Osteocyte (in vitro differentiated cells): ENCODE results near the gene ZNF408. TPM values are rescaled to one million over a fixed set of nuclear protein-coding genes. Genes with fewer than 3 reads are reported as not detected.
A peak's percentile ranks its signal among the peaks of the same experiment; 100 is the strongest.

Experiments used
- DNase-seq: peaks from one replicate; pipeline ENCODE4 v3.0.0; 2021; ENCODE audit warnings: mixed read lengths; ENCODE audit not compliant: unreplicated experiment; ENCODE audit errors: extremely low spot score
- H3K27ac Mint-ChIP-seq: one replicate; pipeline ENCODE4 v1.8.0; 2021; ENCODE audit warnings: mild to moderate bottlenecking, mixed read lengths; ENCODE audit not compliant: unreplicated experiment
- H3K27me3 Mint-ChIP-seq: one replicate; pipeline ENCODE4 v1.8.0; 2021; ENCODE audit warnings: mixed read lengths; ENCODE audit not compliant: unreplicated experiment
- H3K36me3 Mint-ChIP-seq: one replicate; pipeline ENCODE4 v1.8.0; 2021; ENCODE audit warnings: mixed read lengths; ENCODE audit not compliant: unreplicated experiment
- H3K4me1 Mint-ChIP-seq: one replicate; pipeline ENCODE4 v1.8.0; 2021; ENCODE audit warnings: mixed read lengths; ENCODE audit not compliant: unreplicated experiment
- H3K4me3 Mint-ChIP-seq: one replicate; pipeline ENCODE4 v1.8.0; 2021; ENCODE audit warnings: mild to moderate bottlenecking, moderate library complexity, mixed read lengths; ENCODE audit not compliant: unreplicated experiment
- H3K9me3 Mint-ChIP-seq: one replicate; pipeline ENCODE4 v1.8.0; 2021; ENCODE audit warnings: mixed read lengths; ENCODE audit not compliant: unreplicated experiment
- total RNA-seq: library from RNA; stranded (reverse); gene quantifications from 2 replicates; pipeline ENCODE4 v1.2.1, GENCODE V29; 2021
- TF ChIP-seq, protein P1 (sequence below): fragments of 200-600 bp; sonication (generic); IDR thresholded peaks from 2 replicates; pipeline ENCODE4 v1.5.0; 2021; ENCODE audit warnings: antibody characterized with exemption, mild to moderate bottlenecking, moderate library complexity

Gene ZNF408
- total RNA-seq, 1 donor from 2014 or later, result 11.2 TPM

GRCh38 chr11:46741600-46742484 lies 41.0 kb downstream of the ZNF408 start:
- H3K27ac Mint-ChIP-seq, result peak overlapping the region; percentile 65
- H3K4me3 Mint-ChIP-seq, result no peak overlapping the region
- TF ChIP-seq, protein P1, sequence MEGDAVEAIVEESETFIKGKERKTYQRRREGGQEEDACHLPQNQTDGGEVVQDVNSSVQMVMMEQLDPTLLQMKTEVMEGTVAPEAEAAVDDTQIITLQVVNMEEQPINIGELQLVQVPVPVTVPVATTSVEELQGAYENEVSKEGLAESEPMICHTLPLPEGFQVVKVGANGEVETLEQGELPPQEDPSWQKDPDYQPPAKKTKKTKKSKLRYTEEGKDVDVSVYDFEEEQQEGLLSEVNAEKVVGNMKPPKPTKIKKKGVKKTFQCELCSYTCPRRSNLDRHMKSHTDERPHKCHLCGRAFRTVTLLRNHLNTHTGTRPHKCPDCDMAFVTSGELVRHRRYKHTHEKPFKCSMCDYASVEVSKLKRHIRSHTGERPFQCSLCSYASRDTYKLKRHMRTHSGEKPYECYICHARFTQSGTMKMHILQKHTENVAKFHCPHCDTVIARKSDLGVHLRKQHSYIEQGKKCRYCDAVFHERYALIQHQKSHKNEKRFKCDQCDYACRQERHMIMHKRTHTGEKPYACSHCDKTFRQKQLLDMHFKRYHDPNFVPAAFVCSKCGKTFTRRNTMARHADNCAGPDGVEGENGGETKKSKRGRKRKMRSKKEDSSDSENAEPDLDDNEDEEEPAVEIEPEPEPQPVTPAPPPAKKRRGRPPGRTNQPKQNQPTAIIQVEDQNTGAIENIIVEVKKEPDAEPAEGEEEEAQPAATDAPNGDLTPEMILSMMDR, result no peak
- no peak for DNase-seq
- peaks cover 7% of the 10 kb centered on the region for H3K4me1 Mint-ChIP-seq
- no peaks in the 10 kb centered on the region for H3K27me3 Mint-ChIP-seq
- H3K36me3 Mint-ChIP-seq, result peaks cover 45% of the 10 kb centered on the region
- no peaks in the 10 kb centered on the region for H3K9me3 Mint-ChIP-seq

- H3K4me3 Mint-ChIP-seq, result no peak overlapping the region
- peaks cover 4% of the 10 kb centered on the region for H3K4me1 Mint-ChIP-seq
- no peak for DNase-seq
- no peaks in the 10 kb centered on the region for H3K9me3 Mint-ChIP-seq
- H3K27ac Mint-ChIP-seq, result peak overlapping the region; percentile 13
- peaks cover 47% of the 10 kb centered on the region for H3K36me3 Mint-ChIP-seq
- TF ChIP-seq, protein P1, result no peak
- H3K27me3 Mint-ChIP-seq, result no peaks in the 10 kb centered on the region
These were observed 42.2 kb downstream of the ZNF408 start for GRCh38 chr11:46743043-46743442.

GRCh38 chr11:46743693-46744339 lies 43.0 kb downstream of the ZNF408 start:
- DNase-seq, result no peak

DNA sequence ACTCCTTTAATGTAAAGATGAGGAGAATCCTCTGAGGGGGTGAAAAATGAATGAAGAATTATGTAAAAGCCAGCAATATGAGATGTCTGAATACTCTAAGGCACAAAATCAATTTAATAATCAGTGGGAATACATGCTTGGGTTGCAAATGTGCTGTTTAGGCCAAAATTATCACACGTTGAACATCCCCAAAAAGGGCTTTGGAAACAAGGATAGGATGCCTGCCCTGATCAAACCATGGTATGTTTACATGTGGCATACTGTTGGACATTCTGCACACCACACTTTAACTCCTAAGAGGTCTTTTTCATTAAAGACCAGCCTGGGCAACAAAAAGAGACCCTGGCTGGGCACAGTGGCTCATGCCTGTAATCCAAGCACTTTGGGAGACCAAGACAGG lies 44.5 kb downstream of the ZNF408 start:
- Mint-ChIP-seq H3K4me3 (no peak overlapping the region), H3K9me3 (no peaks in the 10 kb centered on the region), H3K4me1 (peaks cover 4% of the 10 kb centered on the region), H3K36me3 (peaks cover 49% of the 10 kb centered on the region), H3K27me3 (no peaks in the 10 kb centered on the region), H3K27ac (no peak overlapping the region)
- TF ChIP-seq, protein P1, result no peak
- no peak for DNase-seq

More at GRCh38 chr11:46743693-46744339, 43.0 kb downstream of the ZNF408 start:
- Mint-ChIP-seq H3K4me3 (no peak overlapping the region), H3K9me3 (no peaks in the 10 kb centered on the region), H3K27ac (peak overlapping the region; percentile 13), H3K36me3 (peaks cover 47% of the 10 kb centered on the region), H3K27me3 (no peaks in the 10 kb centered on the region), H3K4me1 (peaks cover 4% of the 10 kb centered on the region)
- TF ChIP-seq, protein P1, result no peak

GRCh38 chr11:46745995-46746394 lies 45.2 kb downstream of the ZNF408 start:
- H3K27me3 Mint-ChIP-seq, result no peaks in the 10 kb centered on the region
- peaks cover 54% of the 10 kb centered on the region for H3K36me3 Mint-ChIP-seq
- TF ChIP-seq, protein P1, result no peak
- DNase-seq, result no peak
- no peak overlapping the region for H3K27ac Mint-ChIP-seq
- H3K9me3 Mint-ChIP-seq, result no peaks in the 10 kb centered on the region
- H3K4me1 Mint-ChIP-seq, result peaks cover 4% of the 10 kb centered on the region
- H3K4me3 Mint-ChIP-seq, result no peak overlapping the region
